Daoy (cell line): ENCODE measurements around the gene MCF2L. TPM values are rescaled to one million over a fixed set of nuclear protein-coding genes. Genes with fewer than 3 reads are reported as not detected.
"Not testable (repeated sequence)": the region's sequence is repeated elsewhere in the genome, so short reads cannot be mapped to it uniquely, and the experiment has no call there.

Experiments used
- DNase-seq: peaks from one replicate; pipeline ENCODE4 v3.0.0-alpha.2; 2015; ENCODE audit warnings: low read depth
- total RNA-seq: library from RNA; depleted of rRNA; stranded (reverse); fragments of >200 nt; shearing (Covaris generic); gene quantifications from 2 replicates; pipeline ENCODE4 v1.2.3, GENCODE V29; 2014

MCF2L gene
- total RNA-seq, 1 experiment from 2014 or later, result 11.3 TPM

- DNase-seq, result no peak
These were observed 127.2 kb downstream of the MCF2L start for GRCh38 chr13:113096052-113096744.

GRCh38 chr13:113096745-113097305 is 127.8 kb downstream of the MCF2L start:
- DNase-seq, result no peak

GRCh38 chr13:113097651-113098050 is 128.6 kb downstream of the MCF2L start:
- DNase-seq, result no peak

- DNase-seq, result peak; percentile 55
These were observed 129.2 kb downstream of the MCF2L start for GRCh38 chr13:113098162-113098732.

- no peak for DNase-seq
These were observed 130.1 kb downstream of the MCF2L start for GRCh38 chr13:113099142-113099541.

- not testable (repeated sequence) for DNase-seq
These were observed 133.3 kb downstream of the MCF2L start for GRCh38 chr13:113102302-113102701.

- DNase-seq, result no peak
These were observed 133.7 kb downstream of the MCF2L start for GRCh38 chr13:113102727-113103126.

GRCh38 chr13:113103646-113104045 is 134.6 kb downstream of the MCF2L start:
- no peak for DNase-seq

GRCh38 chr13:113105032-113105920 is 136.3 kb downstream of the MCF2L start, which contains the start of gene F7:
Gene F7, plus strand, starts transcription at chr13:113105791. Its CDS starts 51 bp downstream, at chr13:113105842.
- no peak for DNase-seq

GRCh38 chr13:113105921-113106452 is 137.0 kb downstream of the MCF2L start:
- DNase-seq, result no peak

- no peak for DNase-seq
These were observed 137.8 kb downstream of the MCF2L start for GRCh38 chr13:113106711-113107351.

GRCh38 chr13:113108521-113108920 is 139.5 kb downstream of the MCF2L start:
- not testable (repeated sequence) for DNase-seq

- DNase-seq, result no peak
These were observed 140.4 kb downstream of the MCF2L start for GRCh38 chr13:113109151-113110047.

- DNase-seq, result no peak
These were observed 141.2 kb downstream of the MCF2L start for GRCh38 chr13:113110048-113110851.

- no peak for DNase-seq
These were observed 141.9 kb downstream of the MCF2L start for GRCh38 chr13:113110852-113111315.

- DNase-seq, result not testable (repeated sequence)
These were observed 142.8 kb downstream of the MCF2L start for GRCh38 chr13:113111821-113112220.

- DNase-seq, result not testable (repeated sequence)
These were observed 143.5 kb downstream of the MCF2L start for GRCh38 chr13:113112475-113112874.

- DNase-seq, result no peak
These were observed 144.2 kb downstream of the MCF2L start for GRCh38 chr13:113112893-113113845.
